HepG2 (cell line): ENCODE measurements around the gene NRP1. TPM values are rescaled to one million over a fixed set of nuclear protein-coding genes. Genes with fewer than 3 reads are reported as not detected.

Experiments used
- ATAC-seq: fragments of 200-7000 bp; cut with Tn5 transposase; 3 replicates; pipeline ENCODE4 v1.9.1; 2020; ENCODE audit warnings: mild to moderate bottlenecking, moderate library complexity
- BruUV-seq: library from RNA; stranded (reverse); fragments of 400-500 nt; replicated peaks from 2 replicates; lab custom pipeline; 2021; lab: Mats Ljungman, UMichigan
- CTCF ChIA-PET: fragments of 300-600 bp; formaldehyde crosslinking; extraction: SDS; loops from one replicate; lab custom pipeline; 2021; ENCODE audit warnings: low total read pairs, inconsistent platforms, low intra/inter-chr PET ratio; lab: Yijun Ruan, JAX
- POLR2A ChIA-PET: fragments of 350-600 bp; sonication (Branson Sonifier 250); formaldehyde crosslinking; loops from one replicate; lab custom pipeline; 2020; ENCODE audit warnings: antibody characterized with exemption, inconsistent platforms; lab: Yijun Ruan, JAX
- DNase-seq: peaks from one replicate; pipeline ENCODE4 v3.0.0-alpha.2; 2015; ENCODE audit warnings: low spot score
- FAIRE-seq: peaks from 3 replicates; lab custom pipeline; 2011; peaks lifted over from hg19 to GRCh38; lab: Jason Lieb, UNC
- H2AFZ ChIP-seq: one replicate; pipeline ENCODE4 v1.6.1; 2011; ENCODE audit warnings: low read length, inconsistent platforms
- H3K27ac ChIP-seq: fragments of 300-600 bp; 3 replicates; pipeline ENCODE4 v1.8.0; 2011; ENCODE audit warnings: mixed run types, mild to moderate bottlenecking, mixed read lengths, low read length, inconsistent platforms; ENCODE audit not compliant: insufficient read depth; ENCODE audit errors: extremely low read length
- H3K27me3 ChIP-seq, 2 experiments: fragments of 200-600 bp in 1 of 2; 2 replicates in 1 of 2; 3 replicates in 1 of 2; pipeline versions ENCODE4 v1.6.0 to v1.8.0; 2011; ENCODE audit warnings: low read length in 2 of 2, mild to moderate bottlenecking in 2 of 2, moderate library complexity in 2 of 2, inconsistent platforms in 1 of 2; ENCODE audit not compliant: insufficient read depth in 2 of 2, control insufficient read depth in 1 of 2
- H3K36me3 ChIP-seq, 2 experiments: fragments of 200-600 bp in 1 of 2; replicated peaks in 1 of 2; 2 replicates in 1 of 2; 3 replicates in 1 of 2; pipeline versions ENCODE4 v1.5.1 to v1.8.0; 2011; ENCODE audit warnings: low read length in 2 of 2, inconsistent platforms in 1 of 2; ENCODE audit not compliant: insufficient read depth in 2 of 2, control insufficient read depth in 1 of 2
- H3K4me1 ChIP-seq: 2 replicates; pipeline ENCODE4 v1.5.1; 2012; ENCODE audit warnings: low read length, inconsistent platforms; ENCODE audit not compliant: insufficient read depth
- H3K4me2 ChIP-seq: 2 replicates; pipeline ENCODE4 v1.6.0; 2011; ENCODE audit warnings: low read depth, low read length, inconsistent platforms
- H3K4me3 ChIP-seq, 3 experiments: fragments of 200-600 bp in 1 of 3; sonication (generic), shearing (Covaris generic) in 1 of 3; replicated peaks in 1 of 3; 2 replicates each; pipeline ENCODE4 v1.5.1; 2011 to 2016; ENCODE audit warnings: low read length in 3 of 3, inconsistent platforms in 2 of 3, low read depth in 2 of 3, mild to moderate bottlenecking in 2 of 3, control low read depth in 1 of 3, mixed read lengths in 1 of 3; ENCODE audit not compliant: insufficient read depth in 1 of 3
- H3K79me2 ChIP-seq: one replicate; pipeline ENCODE4 v1.6.1; 2011; ENCODE audit warnings: low read length, inconsistent platforms; ENCODE audit not compliant: insufficient read depth
- H3K9ac ChIP-seq: 2 replicates; pipeline ENCODE4 v1.6.0; 2011; ENCODE audit warnings: mild to moderate bottlenecking, low read depth, low read length, inconsistent platforms; ENCODE audit not compliant: insufficient read depth
- H3K9me3 ChIP-seq: 2 replicates; pipeline ENCODE4 v1.5.1; 2012; ENCODE audit warnings: mild to moderate bottlenecking, low read length
- H4K20me1 ChIP-seq: 2 replicates; pipeline ENCODE4 v1.6.0; 2011; ENCODE audit warnings: inconsistent platforms, mild to moderate bottlenecking, low read length, moderate library complexity; ENCODE audit not compliant: insufficient read depth
- ARID5B ChIP-seq: IDR thresholded peaks from 2 replicates; pipeline ENCODE4 v1.4.0; 2020; ENCODE audit warnings: mild to moderate bottlenecking, missing genetic modification reagents
- CHD4 ChIP-seq: fragments of 200-600 bp; sonication (generic); IDR thresholded peaks from 2 replicates; pipeline ENCODE4 v1.7.0; 2017; ENCODE audit warnings: mild to moderate bottlenecking, low read length, borderline replicate concordance
- CREB3 ChIP-seq: sonication (generic); formaldehyde crosslinking; IDR thresholded peaks from 2 replicates; pipeline ENCODE4 v1.5.0; 2020; ENCODE audit warnings: missing genetic modification reagents
- EP300 ChIP-seq, 3 experiments: sonication (generic) in 1 of 3; formaldehyde crosslinking in 1 of 3; IDR thresholded peaks; 2 replicates each; pipeline versions ENCODE4 v1.5.1 to v1.6.1; 2011 to 2020; ENCODE audit warnings: low read depth in 2 of 3, low read length in 2 of 3, borderline replicate concordance in 1 of 3, improper control_type of control experiment in 1 of 3, mild to moderate bottlenecking in 1 of 3, missing genetic modification reagents in 1 of 3, moderate library complexity in 1 of 3
- FOXA1 ChIP-seq, 2 experiments: fragments of 450-650 bp in 1 of 2; sonication (generic) in 1 of 2; formaldehyde crosslinking in 1 of 2; IDR thresholded peaks; 2 replicates each; pipeline versions ENCODE4 v1.4.0 to v1.6.1; 2016 to 2020; ENCODE audit warnings: missing genetic modification reagents in 1 of 2
- GATA4 ChIP-seq: sonication (generic); IDR thresholded peaks from 2 replicates; pipeline ENCODE4 v1.6.1; 2016; ENCODE audit warnings: antibody characterized with exemption, low read depth, borderline replicate concordance
- GATAD2A ChIP-seq: IDR thresholded peaks from 2 replicates; pipeline ENCODE4 v1.6.1; 2016
- HMG20A ChIP-seq: IDR thresholded peaks from 2 replicates; pipeline ENCODE4 v1.6.1; 2016; ENCODE audit warnings: borderline replicate concordance
- HNRNPL ChIP-seq: fragments of 200-400 bp; formaldehyde crosslinking; IDR thresholded peaks from 2 replicates; pipeline ENCODE4 v1.6.1; 2017; ENCODE audit warnings: mild to moderate bottlenecking, low read depth, low read length
- HNRNPLL ChIP-seq: fragments of 200-400 bp; formaldehyde crosslinking; IDR thresholded peaks from 2 replicates; pipeline ENCODE4 v1.6.1; 2017; ENCODE audit warnings: mild to moderate bottlenecking, low read depth, low read length; ENCODE audit not compliant: poor library complexity, severe bottlenecking
- HOXA9 ChIP-seq: sonication (generic); formaldehyde crosslinking; IDR thresholded peaks from 2 replicates; pipeline ENCODE4 v1.8.1; 2022; ENCODE audit warnings: missing genetic modification reagents, mild to moderate bottlenecking, moderate library complexity, borderline replicate concordance
- ISL2 ChIP-seq: sonication (generic); formaldehyde crosslinking; IDR thresholded peaks from 2 replicates; pipeline ENCODE4 v1.5.0; 2020; ENCODE audit warnings: missing genetic modification reagents
- POLR2AphosphoS2 ChIP-seq: IDR thresholded peaks from 2 replicates; pipeline ENCODE4 v1.6.1; 2011; ENCODE audit warnings: low read depth, low read length, improper control_type of control experiment
- SP1 ChIP-seq, 2 experiments: fragments of 450-650 bp in 1 of 2; sonication (generic) in 1 of 2; formaldehyde crosslinking in 1 of 2; IDR thresholded peaks; 2 replicates each; pipeline versions ENCODE4 v1.4.0 to v1.6.1; 2016 to 2020; ENCODE audit warnings: missing genetic modification reagents in 1 of 2
- SRY ChIP-seq: sonication (generic); formaldehyde crosslinking; IDR thresholded peaks from 2 replicates; pipeline ENCODE4 v1.8.0; 2022; ENCODE audit warnings: mild to moderate bottlenecking, missing genetic modification reagents
- ZNF232 ChIP-seq: sonication (generic); formaldehyde crosslinking; IDR thresholded peaks from 2 replicates; pipeline ENCODE4 v1.4.0; 2020; ENCODE audit warnings: missing genetic modification reagents, borderline replicate concordance
- ZNF678 ChIP-seq: sonication (generic); formaldehyde crosslinking; IDR thresholded peaks from 2 replicates; pipeline ENCODE4 v1.4.0; 2020; ENCODE audit warnings: mild to moderate bottlenecking, missing genetic modification reagents
- WGBS: methylation state at CpG from one replicate; pipeline ENCODE4 v1.1.6; 2017; ENCODE audit warnings: low lambda C conversion rate; 5-methylcytosine and 5-hydroxymethylcytosine counted together
- in situ Hi-C: cut with HindIII; loops from 2 replicates; pipeline ENCODE4 v1.10.0; 2017; ENCODE audit warnings: low pct_unique_long_range_greater_than_20kb; ENCODE audit not compliant: extremely low pct_ligation_motif_present
- intact Hi-C: fragments of 100-400 bp; cut with micrococcal nuclease; formaldehyde crosslinking; loops from one replicate; pipeline ENCODE4 v1.10.0; 2022; ENCODE audit not compliant: unreplicated experiment
- polyA plus RNA-seq, 8 experiments: library from polyadenylated mRNA; depleted of rRNA in 3 of 8; stranded (reverse) in 7 of 8; unstranded in 1 of 8; fragments of >200 nt; fragmentation: Illumina TruSeq in 4 of 8; extraction: Trizol in 4 of 8; gene quantifications; 2 replicates each; pipeline versions ENCODE4 v1.2.1 to v1.2.3, GENCODE V29; 2011 to 2016; ENCODE audit warnings: low read depth in 4 of 8, missing spikeins in 1 of 8, mixed read lengths in 1 of 8; ENCODE audit not compliant: insufficient read depth in 1 of 8
- total RNA-seq, 5 experiments: library from RNA; depleted of rRNA; stranded (reverse); fragments of >200 nt; fragmentation: Illumina TruSeq; extraction: Trizol; gene quantifications; 2 replicates each; pipeline ENCODE4 v1.2.3, GENCODE V29; 2016; ENCODE audit warnings: low read depth in 1 of 5

NRP1 gene
- total and polyA plus RNA-seq, 2 of the 13 experiments (the other 11 are each of a cell fraction or from before 2014, with no cell fraction given): 5.3 to 5.8 TPM

DNA sequence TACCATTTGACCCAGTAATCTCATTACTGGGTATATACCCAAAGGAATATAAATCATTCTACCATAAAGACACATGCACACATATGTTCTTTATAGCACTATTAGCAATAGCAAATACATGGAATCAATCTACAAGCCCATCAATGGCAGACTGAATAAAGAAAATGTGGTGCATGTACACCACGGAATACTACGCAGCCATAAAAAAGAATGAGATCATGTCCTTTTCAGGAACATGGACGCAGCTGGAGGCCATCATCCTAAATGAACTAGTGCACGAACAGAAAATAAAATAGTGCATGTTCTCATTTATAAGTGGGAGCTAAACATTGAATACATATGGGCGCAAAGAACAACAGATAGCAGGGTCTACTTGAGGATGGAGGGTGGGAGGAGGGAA lies 26.6 kb downstream of the NRP1 start (continued):
- no peak for TF ChIP-seq EP300 (IDR thresholded peaks at IDR 0.05; ENCODE audit: low read depth in 2 of 2, low read length in 2 of 2)
- TF ChIP-seq EP300 (CRISPR knock-in tag; IDR thresholded peaks at IDR 0.05; ENCODE audit: borderline replicate concordance): no peak
- TF ChIP-seq HNRNPLL: no peak
- TF ChIP-seq GATA4: no peak
- TF ChIP-seq ZNF232: no peak
- no peak for TF ChIP-seq SP1 (IDR thresholded peaks at IDR 0.05)
- no peak for TF ChIP-seq SP1 (CRISPR knock-in tag; IDR thresholded peaks at IDR 0.05)
- TF ChIP-seq HOXA9 (CRISPR knock-in tag): no peak
- no peak for TF ChIP-seq HNRNPL
- no peak for TF ChIP-seq CHD4
- TF ChIP-seq ZNF678 (CRISPR knock-in tag): no peak

- BruUV-seq: no TSS peak
- H3K4me3 ChIP-seq: peak overlapping the region in 1 of 3 experiments; percentile 5; a peak in 1 of 6 replicates
- peak overlapping the region; percentile 7 for H2AFZ ChIP-seq
- ChIA-PET POLR2A (interaction anchor here (0.7 to 1.2 kb wide), 2 partner anchors 26 to 110 kb away, joined by 3 to 6 read pairs; no protein-coding TSS in a partner anchor), CTCF (no interaction called here)
- ATAC-seq (peak; percentile 87), DNase-seq (peak; percentile 77), FAIRE-seq (peak; percentile 23)
- H3K79me2 ChIP-seq: no peaks in the 10 kb centered on the region
- in situ Hi-C loops (no loop called here), intact Hi-C loops (loop anchor here (5.0 kb wide), 1 partner anchor 110 kb away; no protein-coding TSS in a partner anchor)
- peak overlapping the region; percentile 47 for H3K27ac ChIP-seq
- H3K9me3 ChIP-seq: no peaks in the 10 kb centered on the region
- no peaks in the 10 kb centered on the region for H3K27me3 ChIP-seq
- H3K4me1 ChIP-seq: peaks cover 32% of the 10 kb centered on the region
- WGBS: 67% methylated on average over 4 of the region's 4 CpGs
- H4K20me1 ChIP-seq: no peaks in the 10 kb centered on the region
- H3K36me3 ChIP-seq: no peaks in the 10 kb centered on the region
- H3K4me2 ChIP-seq: peak overlapping the region; percentile 19
- H3K9ac ChIP-seq: no peak overlapping the region
- TF ChIP-seq POLR2AphosphoS2 (no peak), GATAD2A (CRISPR knock-in tag) (peak; percentile 49), HMG20A (peak; percentile 35; the same call in 1 of the 2 replicates), CREB3 (CRISPR knock-in tag) (no peak), ISL2 (CRISPR knock-in tag) (peak; percentile 50; the same call in 1 of the 2 replicates), ARID5B (peak; percentile 60), FOXA1 (IDR thresholded peaks at IDR 0.05) (no peak; the same call in 1 of the 2 replicates), FOXA1 (CRISPR knock-in tag; IDR thresholded peaks at IDR 0.05) (peak; percentile 55), SRY (CRISPR knock-in tag) (no peak)
Observed at GRCh38 chr10:33306701-33307519, 27.6 kb downstream of the NRP1 start.
